Limb (tissue), 2 donors: ENCODE measurements around the gene TMC1.
"Not testable (repeated sequence)": the region's sequence is repeated elsewhere in the genome, so short reads cannot be mapped to it uniquely, and the experiment has no call there.

Source experiments
- DNase-seq, 2 donors: peaks; one replicate each; pipeline ENCODE4 v3.0.0-alpha.2; 2016; ENCODE audit errors: extremely low spot score in 2 of 2

The TMC1 gene

DNA sequence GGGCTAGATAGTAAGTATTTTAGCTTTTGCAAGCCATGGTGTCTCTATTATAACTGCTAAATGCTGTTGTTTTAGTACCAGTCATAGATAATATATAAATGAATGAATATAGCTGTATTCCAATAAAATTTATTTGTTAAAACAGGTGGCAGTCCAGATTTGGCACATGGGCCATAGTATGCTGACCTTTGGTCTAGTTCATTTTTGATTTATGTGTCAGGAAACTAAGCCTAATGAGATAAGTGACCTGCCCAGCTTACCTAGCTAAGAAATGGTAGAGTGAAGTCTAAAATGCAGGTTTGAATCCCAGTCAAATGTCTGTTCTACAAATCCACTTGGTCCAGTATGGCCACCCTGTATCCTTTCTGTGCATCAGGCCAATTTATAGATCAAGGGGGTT, 292.1 kb downstream of the TMC1 start:
- DNase-seq = no peak

GRCh38 chr9:72814083-72814597, 292.7 kb downstream of the TMC1 start:
- no peak for DNase-seq

DNA sequence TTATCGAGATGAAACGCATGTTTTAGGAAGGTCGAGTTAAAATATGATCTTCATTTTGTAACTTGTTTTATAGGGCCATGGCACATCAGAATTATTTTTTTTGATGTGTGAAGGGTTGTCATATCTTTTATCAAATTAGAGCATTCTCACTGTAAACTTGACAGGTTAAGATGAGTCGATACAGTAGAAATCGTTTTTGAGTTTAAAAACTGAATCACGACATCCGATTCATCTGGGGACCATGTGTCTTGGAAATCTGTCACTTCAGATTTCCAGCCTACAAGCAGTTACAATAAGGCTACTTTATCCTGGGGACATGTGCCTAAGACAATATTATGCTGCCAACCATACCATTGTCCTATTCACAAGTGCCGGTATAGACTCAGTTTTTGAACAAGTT, 295.3 kb downstream of the TMC1 start:
- DNase-seq = no peak

- no peak for DNase-seq
Observed at GRCh38 chr9:72817413-72817812, 296.0 kb downstream of the TMC1 start.

DNA sequence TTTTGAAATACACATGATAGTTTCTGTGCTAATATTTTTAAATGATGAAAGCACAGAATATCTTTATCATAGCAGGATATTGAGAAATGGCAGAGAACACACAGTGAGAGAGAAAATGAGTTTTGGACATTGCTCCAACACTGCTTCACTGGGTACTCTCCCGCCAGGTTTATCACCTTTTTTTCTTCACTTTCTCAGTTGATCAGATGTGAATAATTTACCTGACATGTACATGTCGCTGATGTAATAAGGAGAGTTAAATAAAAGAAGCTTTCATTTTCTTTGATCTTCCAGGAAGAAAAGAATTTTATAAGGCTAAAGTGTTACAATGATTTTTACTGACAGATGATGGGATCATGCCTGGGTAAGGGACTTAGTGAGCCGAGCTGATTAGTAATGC, 297.0 kb downstream of the TMC1 start:
- DNase-seq = no peak

- no peak for DNase-seq
Observed at GRCh38 chr9:72823971-72824370, 302.6 kb downstream of the TMC1 start.

- peak in 1 of 2 donors; percentile 85 for DNase-seq
Observed at GRCh38 chr9:72826996-72827949, 305.9 kb downstream of the TMC1 start.

GRCh38 chr9:72827950-72828731, 306.7 kb downstream of the TMC1 start:
- no peak for DNase-seq

- no peak for DNase-seq
Observed at GRCh38 chr9:72834994-72835393, 313.6 kb downstream of the TMC1 start.

DNA sequence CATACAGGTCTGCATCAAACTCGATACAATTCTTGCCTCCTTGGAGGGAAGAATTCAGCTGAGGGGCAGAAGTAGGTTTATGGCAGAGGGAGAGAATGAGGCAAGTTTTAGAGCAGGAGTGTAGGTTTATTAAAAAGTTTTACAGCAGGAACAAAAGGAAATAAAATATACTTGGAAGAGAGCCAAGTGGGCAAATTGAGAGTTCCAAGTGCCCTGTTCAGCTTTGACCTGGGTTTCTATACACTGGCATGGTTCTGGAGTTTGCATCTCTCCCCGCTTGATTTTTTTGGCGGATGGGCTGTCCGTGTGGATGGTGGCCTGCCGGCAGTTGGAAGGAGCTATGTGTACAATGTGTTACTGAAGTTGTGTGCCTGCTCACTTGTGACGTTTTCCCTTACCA, 315.4 kb downstream of the TMC1 start:
- DNase-seq = no peak

DNA sequence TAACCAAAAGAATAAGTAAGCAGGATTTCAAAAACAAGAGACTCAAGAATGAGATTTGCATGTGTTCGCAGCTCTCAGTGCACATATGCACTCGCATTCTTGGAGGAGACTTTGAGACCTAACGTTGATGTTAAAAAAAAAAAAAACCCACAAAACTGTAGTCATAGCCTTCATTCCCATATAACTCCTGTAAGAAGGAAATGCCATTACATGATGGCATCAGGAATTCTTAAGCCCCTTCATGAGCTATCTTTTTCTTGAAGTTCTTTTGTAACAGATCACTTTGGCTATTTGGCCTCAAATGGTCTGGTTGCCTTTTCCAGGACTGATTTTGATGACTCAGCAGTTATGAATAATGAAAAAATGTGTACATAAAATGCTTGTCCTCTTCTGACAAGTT, 317.7 kb downstream of the TMC1 start:
- DNase-seq = no peak

GRCh38 chr9:72843520-72844439, 322.4 kb downstream of the TMC1 start:
- DNase-seq = no peak

DNA sequence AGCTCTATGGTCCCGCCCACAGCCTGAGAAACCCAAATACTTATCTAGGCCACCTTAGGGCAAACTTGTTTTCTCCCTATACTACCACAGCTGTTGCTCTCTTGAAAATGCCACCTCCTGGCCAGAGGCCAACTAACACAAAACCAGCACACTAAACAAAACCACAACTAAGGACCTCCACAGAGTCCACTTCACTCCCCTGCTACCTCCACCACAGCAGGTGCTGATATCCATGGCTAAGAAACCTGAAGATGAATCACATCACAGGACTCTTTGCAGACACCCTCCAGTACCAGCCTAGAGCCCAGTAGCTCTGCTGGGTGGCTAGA, 323.0 kb downstream of the TMC1 start:
- DNase-seq = no peak

GRCh38 chr9:72845052-72845451, 323.6 kb downstream of the TMC1 start:
- DNase-seq = not testable (repeated sequence)

DNA sequence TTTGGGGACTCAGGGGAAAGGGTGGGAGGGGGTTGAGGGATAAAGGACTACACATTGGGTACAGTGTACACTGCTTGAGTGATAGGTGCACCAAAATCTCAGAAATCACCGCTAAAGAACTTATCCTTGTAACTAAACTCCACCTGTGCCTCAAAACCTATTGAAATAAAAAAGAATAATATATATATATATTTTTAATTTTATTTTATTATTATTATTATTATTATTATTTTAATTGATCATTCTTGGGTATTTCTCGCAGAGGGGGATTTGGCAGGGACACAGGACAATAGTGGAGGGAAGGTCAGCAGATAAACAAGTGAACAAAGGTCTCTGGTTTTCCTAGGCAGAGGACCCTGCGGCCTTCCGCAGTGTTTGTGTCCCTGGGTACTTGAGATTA, 328.8 kb downstream of the TMC1 start:
- DNase-seq = not testable (repeated sequence)

GRCh38 chr9:72855321-72855720, 333.9 kb downstream of the TMC1 start:
- DNase-seq = no peak

DNA sequence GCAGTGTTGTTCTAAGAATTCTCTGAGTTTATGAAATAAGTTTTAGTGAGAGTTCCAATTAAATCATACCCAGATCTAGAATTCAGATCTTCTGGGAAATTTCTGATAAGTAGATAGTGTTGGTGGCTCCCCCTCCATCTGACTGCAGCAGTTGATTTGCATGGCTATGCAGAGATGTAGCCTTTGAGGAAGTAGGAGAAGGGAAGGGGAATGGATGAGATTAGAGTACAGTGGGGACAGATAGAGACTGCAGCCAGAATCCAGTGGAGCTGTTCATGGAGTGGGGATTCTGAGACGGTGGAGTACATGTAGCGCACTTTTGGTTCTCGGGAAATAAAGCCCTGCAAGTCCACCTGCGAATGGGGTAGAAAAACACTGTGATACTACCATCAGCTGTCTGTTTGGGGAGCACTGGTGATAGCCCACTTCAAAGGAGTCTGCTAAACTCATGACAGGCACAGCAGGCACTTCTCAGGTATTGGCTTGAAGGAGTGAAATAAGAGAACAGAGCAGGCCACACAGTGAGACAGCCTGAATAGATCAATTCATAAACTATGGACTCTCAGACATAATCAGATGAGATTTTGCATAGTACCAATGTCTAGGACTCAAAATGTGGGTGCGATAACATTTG, 334.6 kb downstream of the TMC1 start:
- DNase-seq = no peak

GRCh38 chr9:72856972-72857623, 335.7 kb downstream of the TMC1 start:
- peak in 1 of 2 donors; percentile 71 for DNase-seq

GRCh38 chr9:72857624-72857996, 336.2 kb downstream of the TMC1 start:
- no peak for DNase-seq
